HG03139 (cell line): ENCODE measurements around the gene GTPBP1.

Experiments
- ATAC-seq: cut with Tn5 transposase; IDR thresholded peaks from one replicate; pipeline ENCODE4 v1.9.1; 2021; ENCODE audit not compliant: unreplicated experiment

The GTPBP1 gene

DNA sequence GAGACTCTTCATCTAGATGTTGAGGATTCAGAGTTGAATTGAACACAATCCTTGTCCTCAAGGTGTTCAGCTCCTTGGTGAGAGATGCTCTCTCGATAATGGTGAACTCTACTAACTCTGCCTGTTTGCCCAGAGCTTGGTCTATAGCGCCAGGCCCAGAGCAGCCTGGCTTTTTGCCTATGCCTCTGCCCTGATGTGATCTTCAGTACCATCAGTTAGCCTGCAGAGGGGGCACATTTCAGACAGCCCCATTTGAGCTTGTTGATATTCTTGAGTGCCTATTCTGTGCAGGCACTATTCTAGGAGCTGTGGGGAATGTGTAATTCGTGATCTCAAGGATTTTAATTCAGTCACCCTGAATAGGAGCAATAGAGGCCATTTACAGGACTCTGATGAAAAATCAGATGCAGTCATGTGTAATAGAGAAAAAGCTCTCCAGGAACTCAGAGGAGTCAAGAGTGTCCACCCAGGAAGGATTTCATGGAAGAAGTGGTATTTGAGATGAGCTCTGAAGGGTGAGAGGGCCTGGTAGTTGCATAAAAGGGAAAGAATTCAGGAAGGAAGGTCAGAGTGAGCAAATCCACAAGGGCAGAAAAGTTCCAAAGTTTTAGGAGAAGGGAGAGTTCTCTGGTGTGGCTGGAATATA, 19.3 kb downstream of the GTPBP1 start:
- no peak for ATAC-seq

DNA sequence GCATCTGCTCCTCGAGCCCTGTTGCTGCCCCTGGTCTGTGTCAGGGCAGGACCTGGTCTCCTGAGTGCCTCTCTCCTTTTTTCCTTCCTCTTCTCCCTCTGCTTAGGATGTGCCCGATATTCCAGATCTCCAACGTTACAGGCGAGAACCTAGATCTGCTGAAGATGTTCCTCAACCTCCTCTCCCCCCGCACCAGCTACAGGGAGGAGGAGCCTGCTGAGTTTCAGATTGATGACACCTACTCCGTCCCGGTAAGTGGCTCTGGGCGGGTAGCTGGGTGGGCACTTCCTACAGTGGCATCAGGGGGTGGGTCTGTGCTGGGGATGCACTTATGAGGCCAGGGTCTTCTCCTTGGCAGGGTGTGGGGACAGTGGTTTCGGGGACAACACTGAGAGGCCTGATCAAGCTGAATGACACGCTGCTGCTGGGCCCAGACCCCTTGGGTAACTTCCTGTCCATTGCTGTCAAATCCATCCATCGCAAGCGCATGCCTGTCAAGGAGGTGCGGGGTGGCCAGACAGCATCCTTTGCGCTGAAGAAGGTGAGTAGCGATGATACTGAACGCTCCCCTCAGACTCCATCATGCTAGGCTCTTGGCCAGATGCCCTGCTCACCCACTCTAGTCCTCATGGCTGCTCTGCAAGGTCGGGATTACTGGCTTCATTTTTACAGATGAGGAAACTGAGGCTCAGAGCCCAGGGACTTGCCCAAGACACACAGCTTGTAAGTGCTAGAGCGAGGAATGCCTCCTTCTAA, 20.3 kb downstream of the GTPBP1 start:
- ATAC-seq, result no peak

DNA sequence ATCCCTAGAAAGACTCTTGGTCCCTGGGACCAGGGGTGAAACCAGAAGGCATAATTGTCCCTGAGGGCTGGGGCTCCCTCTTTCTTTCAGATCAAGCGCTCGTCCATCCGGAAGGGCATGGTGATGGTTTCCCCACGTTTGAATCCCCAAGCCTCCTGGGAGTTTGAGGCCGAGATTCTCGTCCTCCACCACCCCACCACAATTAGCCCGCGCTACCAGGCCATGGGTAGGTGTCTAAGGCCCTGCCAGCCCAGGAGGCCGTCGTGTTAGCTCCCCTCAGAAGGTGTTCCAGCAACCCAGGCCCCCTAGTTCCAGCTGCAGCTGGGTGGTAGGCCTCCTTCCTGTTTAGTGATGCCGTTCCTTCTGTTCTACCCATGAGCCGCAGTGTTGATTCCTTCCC, 21.4 kb downstream of the GTPBP1 start:
- no peak for ATAC-seq

DNA sequence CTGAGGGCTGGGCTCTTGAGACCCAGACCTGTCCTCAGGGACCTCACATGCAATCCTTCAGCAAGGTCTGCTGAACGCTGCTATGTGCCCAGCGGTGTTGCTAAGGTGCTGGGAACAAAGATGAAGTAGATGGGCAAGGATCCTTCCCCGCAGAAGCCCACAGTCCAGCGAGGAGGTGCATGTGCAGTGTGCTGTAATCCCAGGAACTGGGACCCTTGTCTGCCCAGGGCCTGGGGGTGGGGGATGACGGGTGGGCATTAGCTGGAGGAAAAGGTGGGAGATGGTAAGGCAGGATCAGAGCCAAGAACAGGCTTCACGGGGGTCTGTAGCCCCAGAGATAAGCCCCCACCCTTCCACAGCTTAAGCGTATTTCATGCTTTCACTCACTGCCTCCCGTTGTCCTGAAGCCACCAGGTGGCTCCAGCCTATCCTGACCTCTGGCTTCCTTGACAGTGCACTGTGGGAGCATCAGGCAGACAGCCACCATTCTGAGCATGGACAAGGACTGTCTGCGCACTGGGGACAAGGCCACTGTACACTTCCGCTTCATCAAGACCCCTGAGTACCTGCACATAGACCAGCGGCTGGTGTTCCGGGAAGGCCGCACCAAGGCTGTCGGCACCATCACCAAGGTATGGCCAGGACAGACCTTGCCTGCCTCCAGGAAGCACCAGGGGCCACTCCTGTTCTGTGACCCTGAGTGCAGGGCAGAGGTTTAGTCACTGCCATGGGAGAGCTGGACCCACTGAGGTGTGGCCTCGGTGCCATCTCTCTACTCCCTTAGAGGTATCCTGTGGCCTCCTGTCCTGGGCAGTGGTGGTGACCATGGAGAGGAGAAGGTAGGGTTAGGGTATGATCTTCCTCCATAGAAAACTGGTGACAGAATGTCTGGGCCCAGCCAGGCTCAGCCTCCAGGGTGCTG, 22.0 kb downstream of the GTPBP1 start:
- no peak for ATAC-seq

DNA sequence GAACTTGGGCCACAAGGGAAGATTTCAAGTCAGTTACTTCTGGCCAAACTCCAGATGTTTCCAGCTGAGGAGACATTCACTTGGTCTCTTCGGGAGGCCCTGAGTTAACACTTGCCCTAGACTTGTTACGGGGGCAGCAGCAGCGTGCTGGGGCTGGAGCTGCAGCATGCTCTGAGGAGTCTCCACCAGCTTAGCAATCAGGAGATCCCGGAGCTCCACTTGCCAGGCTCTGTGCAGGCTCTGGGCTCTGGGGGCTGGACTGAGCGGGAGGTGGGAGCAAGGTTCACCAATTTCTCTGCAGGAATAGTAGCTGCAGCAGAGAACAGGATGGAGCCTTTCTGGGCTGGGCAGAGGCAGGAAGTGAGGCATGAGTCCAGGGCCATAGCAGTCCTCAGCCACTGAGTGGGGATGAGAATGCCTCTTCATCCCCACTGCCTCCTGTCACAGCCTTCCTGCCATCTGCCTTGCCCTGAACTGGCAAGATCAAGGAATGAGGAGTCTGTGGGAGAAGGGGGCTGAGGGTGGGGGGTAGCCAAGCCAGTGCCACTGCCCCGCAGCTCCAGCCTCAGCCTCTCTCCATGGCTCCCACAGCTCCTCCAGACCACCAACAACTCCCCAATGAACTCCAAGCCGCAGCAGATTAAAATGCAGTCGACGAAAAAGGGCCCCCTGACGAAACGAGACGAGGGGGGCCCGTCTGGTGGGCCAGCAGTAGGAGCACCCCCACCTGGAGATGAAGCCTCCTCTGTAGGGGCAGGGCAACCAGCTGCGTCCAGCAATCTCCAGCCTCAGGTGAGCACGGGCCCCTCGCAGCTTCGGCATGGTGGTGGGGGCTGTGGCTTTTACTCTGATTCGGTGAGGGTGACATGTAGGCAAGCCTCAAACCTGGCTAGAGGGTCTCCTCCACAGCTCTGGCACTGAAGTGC, 23.4 kb downstream of the GTPBP1 start:
- ATAC-seq, result no peak

DNA sequence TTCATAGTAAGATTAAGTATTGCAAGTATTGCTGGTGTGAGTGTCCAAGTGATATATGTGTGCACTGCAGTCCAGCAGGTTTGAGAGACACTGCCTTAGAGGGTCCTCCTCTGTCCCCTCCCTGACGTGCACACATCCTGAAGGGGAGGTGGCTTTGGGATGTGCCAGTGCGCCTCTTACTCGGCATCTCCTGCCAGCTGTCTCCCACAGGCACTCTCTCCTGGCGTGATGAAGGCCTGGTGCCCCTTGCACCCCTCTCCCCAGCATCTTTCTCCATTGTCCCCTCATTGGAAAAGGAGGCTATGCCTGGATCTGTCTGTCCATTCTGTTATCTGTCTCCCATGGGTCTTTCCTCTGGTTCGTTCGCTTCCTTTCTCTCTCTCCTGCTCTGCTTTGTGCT, 24.2 kb downstream of the GTPBP1 start:
- ATAC-seq, result no peak

DNA sequence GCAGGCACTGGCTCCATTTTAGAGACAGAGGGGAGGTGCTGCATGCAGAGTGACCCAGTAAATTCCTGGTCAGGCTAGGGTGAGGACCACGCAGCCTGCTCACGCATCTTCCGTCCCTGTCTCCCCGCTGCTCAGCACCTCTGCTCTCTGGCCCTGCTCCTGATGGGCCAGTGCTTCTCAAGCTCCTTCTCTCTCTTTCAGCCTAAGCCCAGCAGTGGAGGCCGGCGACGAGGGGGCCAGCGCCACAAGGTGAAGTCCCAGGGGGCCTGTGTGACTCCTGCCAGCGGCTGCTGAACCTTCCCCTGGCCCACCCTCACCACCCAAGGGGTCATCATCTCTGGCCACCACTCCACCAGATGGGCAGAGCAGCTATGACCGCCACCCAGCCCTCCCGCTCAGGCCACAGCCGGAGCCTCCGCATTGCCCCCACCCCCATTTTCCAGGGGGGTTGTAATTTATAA, 24.7 kb downstream of the GTPBP1 start:
- ATAC-seq, result no peak

DNA sequence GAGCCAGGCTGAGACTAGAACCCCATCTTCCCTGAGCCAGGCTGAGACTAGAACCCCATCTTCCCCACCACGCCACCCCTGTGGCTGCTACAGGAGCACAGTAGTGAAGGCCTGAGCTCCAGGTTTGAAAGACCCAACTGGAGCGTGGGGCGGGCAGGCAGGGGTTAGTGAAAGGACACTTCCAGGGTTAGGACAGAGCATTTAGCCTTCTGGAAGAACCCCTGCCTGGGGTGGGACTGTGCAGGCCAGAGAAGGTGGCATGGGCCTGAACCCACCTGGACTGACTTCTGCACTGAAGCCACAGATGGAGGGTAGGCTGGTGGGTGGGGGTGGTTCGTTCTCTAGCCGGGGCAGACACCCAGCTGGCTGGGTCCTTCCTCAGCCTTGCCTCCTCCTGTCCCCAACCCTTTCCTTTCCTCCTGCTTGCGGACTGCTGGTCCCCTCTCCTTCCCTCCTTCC, 26.0 kb downstream of the GTPBP1 start:
- no peak for ATAC-seq

DNA sequence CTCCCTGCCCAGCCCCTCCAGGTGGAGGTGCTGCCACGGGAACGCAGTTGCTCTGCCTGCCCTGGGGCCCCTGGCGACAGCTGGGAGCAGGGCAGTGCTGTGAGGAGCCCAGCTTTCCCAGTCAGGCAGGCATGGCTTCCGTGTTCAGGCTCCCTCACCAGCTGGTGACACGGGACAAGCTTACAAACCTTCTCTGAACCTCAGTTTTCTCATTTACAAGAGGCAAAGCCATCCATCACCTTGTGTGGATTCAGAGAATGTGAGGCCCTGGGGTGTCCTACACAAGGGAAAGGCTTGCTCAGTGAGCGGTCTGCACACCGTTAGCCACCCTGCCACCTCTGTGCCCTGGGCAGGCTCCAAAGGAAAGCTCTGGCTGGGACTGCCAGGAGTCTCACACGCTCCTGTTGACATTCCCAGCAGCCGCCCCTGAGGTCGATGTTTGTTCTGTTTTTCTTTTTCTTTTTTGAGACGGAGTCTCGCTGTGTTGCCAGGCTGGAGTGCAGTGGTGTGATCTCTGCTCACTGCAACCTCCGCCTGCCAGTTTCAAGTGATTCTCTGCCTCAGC, 26.6 kb downstream of the GTPBP1 start:
- no peak for ATAC-seq

DNA sequence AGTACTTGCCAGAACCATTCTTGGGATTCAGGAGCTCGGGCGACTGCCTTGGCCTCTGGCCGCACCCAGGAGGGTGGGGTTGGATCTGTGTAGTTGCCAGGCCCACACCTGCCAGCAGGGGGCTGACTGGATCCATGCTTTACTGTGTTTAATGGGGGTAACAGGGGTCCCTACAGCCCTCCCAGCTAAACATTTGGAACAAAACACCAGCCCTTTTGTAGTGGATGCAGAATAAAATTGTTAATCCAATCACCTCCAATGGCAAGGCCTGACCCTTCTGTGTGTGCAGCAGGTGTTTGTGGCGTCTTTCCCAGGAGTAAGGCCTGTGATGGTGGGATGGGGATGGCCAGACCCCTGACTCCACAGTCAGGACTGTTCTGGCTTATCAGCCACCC, 27.6 kb downstream of the GTPBP1 start:
- ATAC-seq, result no peak

DNA sequence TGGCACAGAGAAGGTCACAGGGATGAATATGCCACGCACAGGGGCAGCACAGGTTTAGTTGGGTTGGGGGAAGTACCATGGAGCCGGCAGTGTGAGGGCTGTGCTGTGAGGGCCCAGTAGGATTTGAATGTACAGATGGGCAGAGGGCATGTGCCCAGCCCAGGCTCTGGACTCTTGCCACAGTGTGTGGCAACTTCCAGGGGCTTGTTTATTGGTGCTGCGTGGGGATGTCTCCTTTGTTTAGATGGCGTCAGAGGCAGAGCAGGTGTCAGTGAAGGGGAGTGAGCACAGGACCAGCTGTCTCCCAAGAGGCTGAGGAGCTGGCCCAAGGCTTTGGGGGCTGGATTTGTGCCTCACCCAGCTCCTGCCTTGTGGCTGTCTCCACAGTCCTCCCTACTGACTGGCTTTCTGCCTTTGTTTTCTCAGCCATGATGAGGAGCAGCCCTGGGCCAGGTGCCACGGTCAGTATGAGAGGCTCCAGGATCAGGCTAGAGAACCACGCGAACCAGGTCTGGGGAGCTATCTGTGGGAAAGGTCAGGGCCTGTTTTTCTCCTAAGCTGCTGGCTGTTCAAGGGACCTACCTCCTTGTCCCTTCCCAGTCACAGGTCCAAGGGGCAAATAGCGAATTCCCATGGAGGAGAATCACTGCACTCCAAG, 28.1 kb downstream of the GTPBP1 start:
- ATAC-seq, result no peak

DNA sequence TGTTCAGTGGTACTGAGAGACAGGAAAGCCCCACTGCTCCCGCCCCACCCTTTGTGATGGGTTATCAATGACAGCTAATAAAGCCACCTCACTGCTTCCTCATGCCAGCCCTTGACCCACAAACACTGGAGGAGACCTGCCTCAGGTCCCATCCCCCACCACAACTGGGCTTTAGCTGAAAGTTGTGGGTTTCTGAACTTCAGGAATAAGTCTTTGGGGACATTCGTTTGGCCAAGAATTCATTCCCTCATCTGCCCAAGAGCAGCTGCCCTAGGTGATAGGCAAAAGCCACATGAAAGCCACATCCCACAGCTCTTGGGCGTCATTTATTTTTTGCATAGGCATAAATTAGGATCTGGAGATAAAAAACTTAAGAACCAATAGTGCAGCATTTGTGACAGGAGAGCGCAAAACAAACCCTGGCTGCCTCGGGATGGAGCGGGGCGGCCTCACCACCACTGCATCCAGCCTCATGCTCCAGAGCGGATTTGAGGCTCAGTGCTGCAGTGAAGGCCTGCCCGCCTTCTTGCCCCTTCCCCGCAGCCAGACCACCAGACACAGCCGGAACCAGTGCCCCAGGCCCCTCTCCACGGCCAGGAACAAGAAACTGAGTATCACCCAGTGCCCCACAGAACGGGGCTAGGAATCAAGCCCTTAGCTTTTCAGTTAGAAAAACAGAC, 28.8 kb downstream of the GTPBP1 start:
- ATAC-seq, result no peak

DNA sequence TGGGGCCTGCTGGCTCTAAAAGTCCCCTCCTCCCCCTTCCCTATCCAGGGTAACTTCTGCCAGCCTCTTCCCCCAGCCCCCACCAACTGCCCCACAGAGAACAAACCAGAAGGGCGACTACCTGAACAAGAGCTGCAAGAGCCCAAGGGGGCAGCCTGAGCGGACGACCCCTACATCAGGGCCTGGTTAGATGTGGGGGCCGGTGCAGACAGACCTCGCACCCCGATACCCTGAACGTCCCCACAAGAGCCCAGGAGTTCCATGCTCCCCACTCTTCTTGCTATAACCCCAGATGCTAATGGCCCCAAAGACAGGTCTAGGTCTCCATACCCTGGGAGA, 29.4 kb downstream of the GTPBP1 start:
- ATAC-seq, result no peak

DNA sequence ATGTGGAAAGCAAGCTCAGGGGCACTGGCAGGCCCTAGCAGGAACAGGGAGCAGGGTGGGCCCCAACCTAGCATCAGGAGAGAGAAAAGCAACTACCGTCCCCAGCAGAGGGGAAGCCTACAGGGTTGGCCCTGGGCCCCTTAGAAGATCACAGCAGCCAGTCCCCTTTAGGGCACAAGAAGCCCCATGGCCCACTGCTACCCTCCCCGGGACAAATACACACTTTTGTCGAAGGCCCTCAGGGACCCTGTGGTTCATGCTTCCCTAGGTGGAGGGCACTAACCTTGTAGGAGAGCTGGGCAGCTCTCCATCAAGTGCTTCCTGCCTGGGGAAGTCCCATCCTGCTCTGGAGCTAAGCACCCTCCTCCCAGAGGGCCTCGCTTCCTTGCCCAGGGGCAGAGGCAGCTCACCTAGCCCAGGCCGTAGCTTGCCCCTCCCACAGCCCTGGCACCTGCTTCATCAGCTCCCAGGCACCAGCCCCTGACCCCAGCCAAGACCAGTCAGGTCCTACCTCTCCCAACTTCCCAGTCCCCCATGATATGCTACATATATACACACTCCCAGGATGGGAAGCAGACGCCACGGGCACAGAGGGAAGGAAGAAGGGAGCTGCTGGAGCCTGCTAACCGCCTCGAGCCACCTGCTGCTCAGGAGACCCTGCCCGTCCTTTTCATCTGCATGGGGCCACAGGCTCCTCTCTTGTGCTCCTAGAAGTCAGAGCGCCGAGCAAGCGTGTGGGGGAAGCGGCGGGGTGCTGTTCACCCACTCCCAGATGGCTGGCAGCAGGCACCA, 29.9 kb downstream of the GTPBP1 start:
- no peak for ATAC-seq

DNA sequence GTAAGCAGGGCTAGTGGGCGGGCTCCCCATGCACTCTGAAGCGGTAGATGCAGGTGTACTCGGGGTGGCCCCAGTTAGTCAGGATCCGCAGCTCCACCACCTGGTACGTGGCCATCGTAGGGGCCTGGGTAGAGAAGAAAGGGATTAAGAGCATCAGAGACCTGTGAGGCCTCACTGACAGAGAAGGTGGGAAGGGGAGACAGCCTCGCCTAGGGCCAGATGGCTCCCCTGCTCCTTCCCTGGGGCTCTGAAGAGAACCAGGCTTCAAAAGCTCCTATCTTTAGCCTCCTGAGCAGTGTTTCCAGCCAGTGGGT, 30.5 kb downstream of the GTPBP1 start:
- no peak for ATAC-seq

DNA sequence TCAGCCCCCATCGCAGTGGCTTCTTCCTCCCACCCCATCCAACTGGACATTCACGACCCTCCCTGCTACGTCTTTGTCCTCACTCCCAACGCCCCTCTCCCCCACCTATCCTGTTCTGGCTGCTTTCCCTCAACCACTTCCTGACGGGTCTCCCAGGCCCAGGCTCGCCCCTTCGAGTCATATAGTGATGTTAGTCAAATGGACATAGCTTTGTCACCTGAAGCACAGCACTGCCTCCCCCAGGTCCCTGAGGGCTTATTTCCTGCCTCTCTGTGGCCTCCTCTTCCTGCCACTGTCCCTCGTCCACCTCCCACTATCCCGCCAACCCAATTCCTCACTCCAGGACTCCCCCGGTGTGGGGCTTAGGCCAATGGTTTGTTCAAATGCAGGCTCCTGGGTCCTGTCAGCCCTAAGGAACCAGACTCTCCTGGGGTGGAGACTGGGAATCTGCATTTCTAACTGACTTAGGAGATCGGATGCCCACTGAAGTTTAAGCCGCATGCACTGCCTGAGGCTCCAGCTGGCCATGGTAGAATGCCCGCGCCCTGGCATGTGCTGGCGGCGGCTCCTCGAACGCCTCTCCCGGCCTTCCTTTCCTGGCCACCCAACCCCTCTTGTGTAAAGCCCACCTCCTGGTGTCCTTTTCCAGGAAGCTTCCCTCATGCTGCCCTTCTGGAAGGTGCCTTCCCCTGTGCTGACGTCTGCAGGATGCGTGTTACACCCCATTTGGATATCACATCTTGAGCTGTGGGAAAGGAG, 31.7 kb downstream of the GTPBP1 start:
- no peak for ATAC-seq

DNA sequence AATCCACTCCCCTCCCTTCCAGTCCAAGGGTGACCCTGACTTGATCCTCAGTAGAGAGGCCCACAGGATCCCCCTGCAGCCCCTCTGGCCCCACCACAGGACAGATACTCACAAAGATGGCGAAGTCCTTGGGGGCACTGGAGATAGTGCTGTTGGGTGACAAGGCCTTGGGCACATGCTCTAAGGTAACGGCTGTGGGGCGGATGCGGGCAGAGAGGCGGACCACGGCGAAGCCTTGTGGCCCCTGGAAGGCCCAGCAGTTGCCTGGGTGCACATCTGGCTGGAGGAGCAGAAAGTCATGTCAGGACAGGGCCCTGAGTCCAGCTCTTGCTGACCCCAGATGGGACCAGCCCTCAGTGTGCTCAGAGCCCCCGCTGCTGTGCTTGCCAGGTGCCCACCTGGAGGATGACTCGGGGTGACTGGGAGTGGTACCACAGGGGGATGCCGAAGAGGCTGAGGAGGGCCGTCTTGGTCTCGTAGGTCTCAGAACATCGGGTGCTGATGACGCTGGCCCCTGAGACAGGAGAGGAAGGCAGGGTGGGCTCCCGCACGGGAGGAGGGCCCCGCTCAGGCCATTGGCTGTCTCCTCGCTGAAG, 32.8 kb downstream of the GTPBP1 start:
- no peak for ATAC-seq
